CD14-positive monocyte (primary cell): ENCODE measurements around the gene ZBTB7C. TPM values are rescaled to one million over a fixed set of nuclear protein-coding genes. Genes with fewer than 3 reads are reported as not detected.

Experiments used
- DNase-seq, 3 donors: peaks; one replicate each; pipeline ENCODE4 v3.0.0-alpha.2; 2011 to 2022
- H2AFZ ChIP-seq: 2 replicates; pipeline ENCODE4 v1.6.0; 2012; ENCODE audit warnings: mild to moderate bottlenecking, low read depth, low read length, inconsistent platforms; ENCODE audit not compliant: insufficient read depth, poor library complexity, severe bottlenecking
- H3K27ac ChIP-seq, 2 donors: 1 replicate in 1 of 2; 2 replicates in 1 of 2; pipeline ENCODE4 v1.5.1; 2012 to 2013; ENCODE audit warnings: low read length in 2 of 2, control low read depth in 1 of 2, inconsistent platforms in 1 of 2, low read depth in 1 of 2, mild to moderate bottlenecking in 1 of 2
- H3K27me3 ChIP-seq, 2 donors: one replicate each; pipeline versions ENCODE4 v1.6.0 to v1.6.1; 2011 to 2013; ENCODE audit warnings: low read length in 2 of 2; ENCODE audit not compliant: control insufficient read depth in 2 of 2, insufficient read depth in 2 of 2
- H3K36me3 ChIP-seq, 2 donors: replicated peaks in 1 of 2; 1 replicate in 1 of 2; 2 replicates in 1 of 2; pipeline versions ENCODE4 v1.5.1 to v1.6.1; 2012 to 2013; ENCODE audit warnings: low read length in 2 of 2, control low read depth in 1 of 2, inconsistent platforms in 1 of 2, mild to moderate bottlenecking in 1 of 2; ENCODE audit not compliant: insufficient read depth in 2 of 2, control insufficient read depth in 1 of 2
- H3K4me1 ChIP-seq, 2 donors: 1 replicate in 1 of 2; 2 replicates in 1 of 2; pipeline versions ENCODE4 v1.5.1 to v1.6.1; 2012 to 2013; ENCODE audit warnings: low read length in 2 of 2, control low read depth in 1 of 2, inconsistent platforms in 1 of 2, mild to moderate bottlenecking in 1 of 2, moderate library complexity in 1 of 2; ENCODE audit not compliant: insufficient read depth in 2 of 2, control insufficient read depth in 1 of 2
- H3K4me2 ChIP-seq: replicated peaks from 2 replicates; pipeline ENCODE3; 2012; ENCODE audit warnings: low read length, moderate library complexity, mild to moderate bottlenecking; ENCODE audit not compliant: poor library complexity, severe bottlenecking; ENCODE audit errors: extremely low read depth
- H3K4me3 ChIP-seq, 3 experiments: fragments of 200-600 bp in 1 of 3; sonication (generic) in 1 of 3; replicated peaks in 1 of 3; 1 replicate in 2 of 3; 2 replicates in 1 of 3; pipeline ENCODE4 v1.5.1; 2011 to 2013; ENCODE audit warnings: low read length in 3 of 3, mild to moderate bottlenecking in 3 of 3, control low read depth in 2 of 3, low read depth in 2 of 3, inconsistent platforms in 1 of 3, moderate library complexity in 1 of 3
- H3K79me2 ChIP-seq: 2 replicates; pipeline ENCODE4 v1.6.0; 2012; ENCODE audit warnings: mild to moderate bottlenecking, control low read depth, inconsistent platforms, low read length, moderate library complexity; ENCODE audit not compliant: insufficient read depth
- H3K9ac ChIP-seq: 2 replicates; pipeline ENCODE4 v1.6.0; 2017; ENCODE audit warnings: low read length, mild to moderate bottlenecking; ENCODE audit not compliant: insufficient read depth, poor library complexity, severe bottlenecking
- H3K9me3 ChIP-seq, 2 donors: replicated peaks in 1 of 2; 1 replicate in 1 of 2; 2 replicates in 1 of 2; pipeline versions ENCODE4 v1.5.1 to v1.6.1; 2012 to 2013; ENCODE audit warnings: low read length in 2 of 2, control low read depth in 1 of 2; ENCODE audit not compliant: control insufficient read depth in 1 of 2, insufficient read depth in 1 of 2
- H4K20me1 ChIP-seq: 2 replicates; pipeline ENCODE4 v1.6.0; 2012; ENCODE audit warnings: mild to moderate bottlenecking, low read length, control low read depth, moderate library complexity; ENCODE audit not compliant: insufficient read depth
- H3K27ac Mint-ChIP-seq, 7 donors: one replicate each; pipeline ENCODE4 v1.8.0; 2020; ENCODE audit warnings: mild to moderate bottlenecking in 7 of 7, mixed read lengths in 7 of 7, moderate library complexity in 6 of 7, inconsistent platforms in 2 of 7
- H3K27me3 Mint-ChIP-seq, 3 donors: one replicate each; pipeline ENCODE4 v1.8.0; 2021 to 2022; ENCODE audit warnings: low read depth in 3 of 3, mild to moderate bottlenecking in 3 of 3, mixed read lengths in 3 of 3, moderate library complexity in 3 of 3, inconsistent platforms in 1 of 3
- H3K36me3 Mint-ChIP-seq, 2 donors: one replicate each; pipeline ENCODE4 v1.8.0; 2020; ENCODE audit warnings: mixed read lengths in 2 of 2, inconsistent platforms in 1 of 2, mild to moderate bottlenecking in 1 of 2
- H3K4me1 Mint-ChIP-seq: one replicate; pipeline ENCODE4 v1.8.0; 2020; ENCODE audit warnings: mild to moderate bottlenecking, mixed read lengths
- H3K4me3 Mint-ChIP-seq, 2 donors: one replicate each; pipeline ENCODE4 v1.8.0; 2020; ENCODE audit warnings: mild to moderate bottlenecking in 2 of 2, mixed read lengths in 2 of 2, moderate library complexity in 1 of 2
- H3K9me3 Mint-ChIP-seq, 7 donors: one replicate each; pipeline ENCODE4 v1.8.0; 2020 to 2022; ENCODE audit warnings: mixed read lengths in 7 of 7, mild to moderate bottlenecking in 6 of 7, moderate library complexity in 6 of 7, inconsistent platforms in 2 of 7
- WGBS: methylation state at CpG from one replicate; pipeline ENCODE4 v1.1.5; 2013; ENCODE audit warnings: missing lambda C conversion rate; ENCODE audit not compliant: insufficient coverage; 5-methylcytosine and 5-hydroxymethylcytosine counted together
- intact Hi-C, 2 donors: fragments of 100-400 bp; cut with micrococcal nuclease; formaldehyde crosslinking; loops; one replicate each; pipeline versions ENCODE4 v1.15.0 to v1.15.1; 2023
- polyA plus RNA-seq, 3 donors: library from polyadenylated mRNA; depleted of rRNA in 1 of 3; unstranded in 2 of 3; stranded (reverse) in 1 of 3; fragments of 300-500 nt in 2 of 3; fragments of >200 nt in 1 of 3; fragmentation: Illumina TruSeq in 2 of 3; gene quantifications; 1 replicate in 2 of 3; 2 replicates in 1 of 3; pipeline ENCODE4 v1.2.3, GENCODE V29; 2012 to 2021
- TF ChIP-seq, protein P1 (sequence below): fragments of 200-600 bp; IDR thresholded peaks from one replicate; pipeline ENCODE4 v1.8.0; 2022; ENCODE audit warnings: antibody characterized with exemption, mild to moderate bottlenecking

The ZBTB7C gene
- polyA plus RNA-seq, 3 donors, result 0.03 to 0.09 TPM; not detected in 1

- Mint-ChIP-seq H3K4me1 (no peaks in the 10 kb centered on the region), H3K36me3 (no peaks in the 10 kb centered on the region), H3K9me3 (peaks cover 0 to 13% (median 0%) of the 10 kb centered on the region in 7 donors), H3K4me3 (no peak overlapping the region), H3K27me3 (peaks cover 19 to 36% (median 25%) of the 10 kb centered on the region in 3 donors), H3K27ac (peak overlapping the region in 1 of 7 donors; percentile 52)
- Histone ChIP-seq H2AFZ (no peak overlapping the region), H3K79me2 (no peaks in the 10 kb centered on the region), H3K4me1 (no peaks in the 10 kb centered on the region), H4K20me1 (no peaks in the 10 kb centered on the region), H3K4me2 (no peak overlapping the region), H3K36me3 (no peaks in the 10 kb centered on the region), H3K27ac (no peak overlapping the region), H3K27me3 (peaks cover 0 to 3% of the 10 kb centered on the region in 2 donors), H3K9me3 (peaks cover 0 to 3% of the 10 kb centered on the region in 2 donors), H3K9ac (no peak overlapping the region), H3K4me3 (no peak overlapping the region)
- intact Hi-C loops, result no loop called here
- no peak for DNase-seq
- TF ChIP-seq, protein P1, sequence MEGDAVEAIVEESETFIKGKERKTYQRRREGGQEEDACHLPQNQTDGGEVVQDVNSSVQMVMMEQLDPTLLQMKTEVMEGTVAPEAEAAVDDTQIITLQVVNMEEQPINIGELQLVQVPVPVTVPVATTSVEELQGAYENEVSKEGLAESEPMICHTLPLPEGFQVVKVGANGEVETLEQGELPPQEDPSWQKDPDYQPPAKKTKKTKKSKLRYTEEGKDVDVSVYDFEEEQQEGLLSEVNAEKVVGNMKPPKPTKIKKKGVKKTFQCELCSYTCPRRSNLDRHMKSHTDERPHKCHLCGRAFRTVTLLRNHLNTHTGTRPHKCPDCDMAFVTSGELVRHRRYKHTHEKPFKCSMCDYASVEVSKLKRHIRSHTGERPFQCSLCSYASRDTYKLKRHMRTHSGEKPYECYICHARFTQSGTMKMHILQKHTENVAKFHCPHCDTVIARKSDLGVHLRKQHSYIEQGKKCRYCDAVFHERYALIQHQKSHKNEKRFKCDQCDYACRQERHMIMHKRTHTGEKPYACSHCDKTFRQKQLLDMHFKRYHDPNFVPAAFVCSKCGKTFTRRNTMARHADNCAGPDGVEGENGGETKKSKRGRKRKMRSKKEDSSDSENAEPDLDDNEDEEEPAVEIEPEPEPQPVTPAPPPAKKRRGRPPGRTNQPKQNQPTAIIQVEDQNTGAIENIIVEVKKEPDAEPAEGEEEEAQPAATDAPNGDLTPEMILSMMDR, result no peak
- WGBS, result 90% methylated on average over 3 of the region's 7 CpGs
Measured at GRCh38 chr18:48371854-48372602, 37.2 kb downstream of the ZBTB7C start.

- Mint-ChIP-seq H3K27ac (no peak overlapping the region), H3K9me3 (peaks cover 5 to 11% (median 6%) of the 10 kb centered on the region in 7 donors), H3K27me3 (peaks cover 12 to 23% (median 18%) of the 10 kb centered on the region in 3 donors), H3K4me1 (no peaks in the 10 kb centered on the region), H3K4me3 (no peak overlapping the region), H3K36me3 (no peaks in the 10 kb centered on the region)
- Histone ChIP-seq H3K27ac (no peak overlapping the region), H4K20me1 (no peaks in the 10 kb centered on the region), H3K27me3 (no peaks in the 10 kb centered on the region), H3K9me3 (peaks cover 3 to 6% of the 10 kb centered on the region in 2 donors), H3K79me2 (no peaks in the 10 kb centered on the region), H3K36me3 (no peaks in the 10 kb centered on the region), H3K4me1 (no peaks in the 10 kb centered on the region), H3K9ac (no peak overlapping the region), H3K4me2 (no peak overlapping the region), H3K4me3 (no peak overlapping the region), H2AFZ (no peak overlapping the region)
- no CpG with 5 or more reads among the region's 4 CpGs for WGBS
- intact Hi-C loops, result no loop called here
- TF ChIP-seq, protein P1, result no peak
- DNase-seq, result no peak
Measured at GRCh38 chr18:48367557-48367956, 41.6 kb downstream of the ZBTB7C start.
